ENCODE measurements around the gene UPP2. TPM values are rescaled to one million over a fixed set of nuclear protein-coding genes. Genes with fewer than 3 reads are reported as not detected.

The UPP2 gene
- total RNA-seq, result not detected

GRCh38 chr2:158101384-158101926 lies at the start of gene UPP2:
TSS of gene UPP2 (plus strand) at chr2:158101876. CDS start at chr2:158102064, 188 bp downstream.
- intact Hi-C loops (cut with micrococcal nuclease), result no loop called here
- Mint-ChIP-seq H3K4me3 (no peak within 1 kb of the TSS), H3K9me3 (no peaks in the 10 kb centered on the region), H3K27me3 (ENCODE audit: low read depth) (peaks cover 2% of the 10 kb centered on the region), H3K27ac (no peak within 1 kb of the TSS), H3K36me3 (ENCODE audit: low read depth) (no peaks in the 10 kb centered on the region), H3K4me1 (ENCODE audit: low read depth) (no peaks in the 10 kb centered on the region)
- no peak for DNase-seq
- CTCF ChIA-PET, result no interaction called here

- Mint-ChIP-seq H3K27me3 (ENCODE audit: low read depth) (no peaks in the 10 kb centered on the region), H3K4me1 (ENCODE audit: low read depth) (no peaks in the 10 kb centered on the region), H3K9me3 (no peaks in the 10 kb centered on the region), H3K4me3 (no peak overlapping the region), H3K27ac (no peak overlapping the region), H3K36me3 (ENCODE audit: low read depth) (no peaks in the 10 kb centered on the region)
- intact Hi-C loops (cut with micrococcal nuclease), result no loop called here
- no peak for DNase-seq
- CTCF ChIA-PET, result no interaction called here
Observed at GRCh38 chr2:158052761-158053160, 48.9 kb upstream of the UPP2 start.

GRCh38 chr2:158056875-158057274 lies 44.8 kb upstream of the UPP2 start:
- no peaks in the 10 kb centered on the region for H3K9me3 Mint-ChIP-seq
- no peak for DNase-seq
- H3K4me1 Mint-ChIP-seq (ENCODE audit: low read depth), result no peaks in the 10 kb centered on the region
- no peaks in the 10 kb centered on the region for H3K27me3 Mint-ChIP-seq (ENCODE audit: low read depth)
- H3K36me3 Mint-ChIP-seq (ENCODE audit: low read depth), result no peaks in the 10 kb centered on the region
- H3K27ac Mint-ChIP-seq, result no peak overlapping the region
- CTCF ChIA-PET, result no interaction called here
- intact Hi-C loops (cut with micrococcal nuclease), result no loop called here
- H3K4me3 Mint-ChIP-seq, result no peak overlapping the region

GRCh38 chr2:158060160-158060834 lies 41.4 kb upstream of the UPP2 start:
- Mint-ChIP-seq H3K4me3 (no peak overlapping the region), H3K27ac (no peak overlapping the region)

GRCh38 chr2:158060835-158061435 lies 40.7 kb upstream of the UPP2 start:
- no peaks in the 10 kb centered on the region for H3K4me1 Mint-ChIP-seq (ENCODE audit: low read depth)
- peaks cover 4% of the 10 kb centered on the region for H3K9me3 Mint-ChIP-seq
- H3K4me3 Mint-ChIP-seq, result no peak overlapping the region
- H3K27me3 Mint-ChIP-seq (ENCODE audit: low read depth), result no peaks in the 10 kb centered on the region
- DNase-seq, result no peak
- no peaks in the 10 kb centered on the region for H3K36me3 Mint-ChIP-seq (ENCODE audit: low read depth)
- CTCF ChIA-PET, result interaction anchor here (0.5 kb wide), 1 partner anchor 458 kb away, joined by 3 read pairs; no protein-coding TSS in a partner anchor
- no peak overlapping the region for H3K27ac Mint-ChIP-seq
- intact Hi-C loops (cut with micrococcal nuclease), result no loop called here

More at GRCh38 chr2:158060160-158060834, 41.4 kb upstream of the UPP2 start:
- H3K4me1 Mint-ChIP-seq (ENCODE audit: low read depth), result no peaks in the 10 kb centered on the region
- CTCF ChIA-PET, result interaction anchor here (1.9 kb wide), 1 partner anchor 14 kb away, joined by 7 read pairs; no protein-coding TSS in a partner anchor
- DNase-seq, result no peak
- peaks cover 4% of the 10 kb centered on the region for H3K9me3 Mint-ChIP-seq
- no peaks in the 10 kb centered on the region for H3K27me3 Mint-ChIP-seq (ENCODE audit: low read depth)
- intact Hi-C loops (cut with micrococcal nuclease), result no loop called here
- no peaks in the 10 kb centered on the region for H3K36me3 Mint-ChIP-seq (ENCODE audit: low read depth)

- no peaks in the 10 kb centered on the region for H3K4me1 Mint-ChIP-seq (ENCODE audit: low read depth)
- DNase-seq, result no peak
- H3K4me3 Mint-ChIP-seq, result no peak overlapping the region
- H3K27ac Mint-ChIP-seq, result no peak overlapping the region
- H3K9me3 Mint-ChIP-seq, result peaks cover 4% of the 10 kb centered on the region
- intact Hi-C loops (cut with micrococcal nuclease), result no loop called here
- no peaks in the 10 kb centered on the region for H3K27me3 Mint-ChIP-seq (ENCODE audit: low read depth)
- no peaks in the 10 kb centered on the region for H3K36me3 Mint-ChIP-seq (ENCODE audit: low read depth)
- CTCF ChIA-PET, result interaction anchor here (0.5 kb wide), 1 partner anchor 457 kb away, joined by 3 read pairs; no protein-coding TSS in a partner anchor
Observed at GRCh38 chr2:158061763-158062162, 39.9 kb upstream of the UPP2 start.

GRCh38 chr2:158066046-158066713 lies 35.5 kb upstream of the UPP2 start:
- intact Hi-C loops (cut with micrococcal nuclease), result no loop called here
- Mint-ChIP-seq H3K27me3 (ENCODE audit: low read depth) (no peaks in the 10 kb centered on the region), H3K4me1 (ENCODE audit: low read depth) (no peaks in the 10 kb centered on the region), H3K9me3 (peaks cover 4% of the 10 kb centered on the region), H3K4me3 (no peak overlapping the region), H3K27ac (no peak overlapping the region), H3K36me3 (ENCODE audit: low read depth) (no peaks in the 10 kb centered on the region)
- CTCF ChIA-PET, result no interaction called here
- DNase-seq, result no peak

GRCh38 chr2:158071018-158071417 lies 30.7 kb upstream of the UPP2 start:
- CTCF ChIA-PET, result no interaction called here
- no peak for DNase-seq
- no peaks in the 10 kb centered on the region for H3K4me1 Mint-ChIP-seq (ENCODE audit: low read depth)
- no peaks in the 10 kb centered on the region for H3K9me3 Mint-ChIP-seq
- no peak overlapping the region for H3K4me3 Mint-ChIP-seq
- peaks cover 7% of the 10 kb centered on the region for H3K27me3 Mint-ChIP-seq (ENCODE audit: low read depth)
- no peaks in the 10 kb centered on the region for H3K36me3 Mint-ChIP-seq (ENCODE audit: low read depth)
- H3K27ac Mint-ChIP-seq, result no peak overlapping the region
- intact Hi-C loops (cut with micrococcal nuclease), result no loop called here

- no peak for DNase-seq
- H3K27me3 Mint-ChIP-seq (ENCODE audit: low read depth), result peaks cover 7% of the 10 kb centered on the region
- H3K4me3 Mint-ChIP-seq, result no peak overlapping the region
- H3K4me1 Mint-ChIP-seq (ENCODE audit: low read depth), result no peaks in the 10 kb centered on the region
- no peak overlapping the region for H3K27ac Mint-ChIP-seq
- intact Hi-C loops (cut with micrococcal nuclease), result no loop called here
- no peaks in the 10 kb centered on the region for H3K36me3 Mint-ChIP-seq (ENCODE audit: low read depth)
- peaks cover 4% of the 10 kb centered on the region for H3K9me3 Mint-ChIP-seq
- CTCF ChIA-PET, result no interaction called here
Observed at GRCh38 chr2:158072361-158072760, 29.3 kb upstream of the UPP2 start.

GRCh38 chr2:158079672-158080071 lies 22.0 kb upstream of the UPP2 start:
- no peak for DNase-seq
- no peaks in the 10 kb centered on the region for H3K36me3 Mint-ChIP-seq (ENCODE audit: low read depth)
- H3K27me3 Mint-ChIP-seq (ENCODE audit: low read depth), result peaks cover 7% of the 10 kb centered on the region
- no peak overlapping the region for H3K27ac Mint-ChIP-seq
- peaks cover 4% of the 10 kb centered on the region for H3K9me3 Mint-ChIP-seq
- intact Hi-C loops (cut with micrococcal nuclease), result no loop called here
- H3K4me1 Mint-ChIP-seq (ENCODE audit: low read depth), result no peaks in the 10 kb centered on the region
- CTCF ChIA-PET, result no interaction called here
- no peak overlapping the region for H3K4me3 Mint-ChIP-seq

- H3K4me1 Mint-ChIP-seq (ENCODE audit: low read depth), result no peaks in the 10 kb centered on the region
- no peak for DNase-seq
- H3K27ac Mint-ChIP-seq, result no peak overlapping the region
- H3K4me3 Mint-ChIP-seq, result no peak overlapping the region
- CTCF ChIA-PET, result no interaction called here
- H3K36me3 Mint-ChIP-seq (ENCODE audit: low read depth), result no peaks in the 10 kb centered on the region
- H3K9me3 Mint-ChIP-seq, result peaks cover 2% of the 10 kb centered on the region
- intact Hi-C loops (cut with micrococcal nuclease), result no loop called here
- peaks cover 17% of the 10 kb centered on the region for H3K27me3 Mint-ChIP-seq (ENCODE audit: low read depth)
Observed at GRCh38 chr2:158088093-158088492, 13.6 kb upstream of the UPP2 start.

GRCh38 chr2:158089322-158089721 lies 12.4 kb upstream of the UPP2 start:
- H3K27me3 Mint-ChIP-seq (ENCODE audit: low read depth), result peaks cover 17% of the 10 kb centered on the region
- CTCF ChIA-PET, result no interaction called here
- H3K27ac Mint-ChIP-seq, result no peak overlapping the region
- peaks cover 2% of the 10 kb centered on the region for H3K9me3 Mint-ChIP-seq
- H3K36me3 Mint-ChIP-seq (ENCODE audit: low read depth), result no peaks in the 10 kb centered on the region
- H3K4me1 Mint-ChIP-seq (ENCODE audit: low read depth), result no peaks in the 10 kb centered on the region
- intact Hi-C loops (cut with micrococcal nuclease), result no loop called here
- no peak for DNase-seq
- H3K4me3 Mint-ChIP-seq, result no peak overlapping the region

Measured in activated naive CD4-positive, alpha-beta T cell treated with anti-CD3 and anti-CD28 coated beads for 36 hours (primary cell).